ENCODE results near the gene FAM118B.
A peak's percentile ranks its signal among the peaks of the same experiment; 100 is the strongest.

FAM118B gene

DNA sequence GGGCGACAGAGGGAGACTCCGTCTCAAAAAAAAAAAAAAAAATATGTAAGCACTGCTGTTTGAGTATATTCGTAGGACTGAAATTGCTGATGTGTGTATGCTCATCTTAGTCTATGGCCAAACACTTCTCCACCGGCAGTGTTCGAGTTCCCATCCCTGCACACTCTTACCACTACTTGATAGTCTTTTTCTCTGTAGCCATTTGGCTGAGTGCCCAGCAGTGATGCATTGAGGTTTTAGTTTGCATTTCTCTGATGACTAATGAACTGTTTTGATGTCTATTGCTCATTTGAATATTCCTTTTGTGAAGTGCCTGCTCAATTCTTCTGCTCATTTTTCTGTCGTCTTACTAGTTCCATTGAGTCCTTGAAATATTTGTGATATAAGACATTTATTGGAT is 73.2 kb downstream of the FAM118B start:
- Histone ChIP-seq H3K36me3 (peaks cover 22% of the 10 kb centered on the region), H3K4me3 (ENCODE audit: low read depth in 1 of 2, low read length in 1 of 2) (peak overlapping the region; percentile 85 to 90), H3K27ac (peak overlapping the region; percentile 99), H3K27me3 (no peaks in the 10 kb centered on the region), H3K9me3 (no peaks in the 10 kb centered on the region), H3K4me1 (ENCODE audit: control insufficient read depth in 1 of 2, insufficient read depth in 1 of 2, low read depth in 1 of 2, low read length in 1 of 2) (peaks cover 48 to 50% of the 10 kb centered on the region in 2 experiments)
- TF ChIP-seq, protein P1, sequence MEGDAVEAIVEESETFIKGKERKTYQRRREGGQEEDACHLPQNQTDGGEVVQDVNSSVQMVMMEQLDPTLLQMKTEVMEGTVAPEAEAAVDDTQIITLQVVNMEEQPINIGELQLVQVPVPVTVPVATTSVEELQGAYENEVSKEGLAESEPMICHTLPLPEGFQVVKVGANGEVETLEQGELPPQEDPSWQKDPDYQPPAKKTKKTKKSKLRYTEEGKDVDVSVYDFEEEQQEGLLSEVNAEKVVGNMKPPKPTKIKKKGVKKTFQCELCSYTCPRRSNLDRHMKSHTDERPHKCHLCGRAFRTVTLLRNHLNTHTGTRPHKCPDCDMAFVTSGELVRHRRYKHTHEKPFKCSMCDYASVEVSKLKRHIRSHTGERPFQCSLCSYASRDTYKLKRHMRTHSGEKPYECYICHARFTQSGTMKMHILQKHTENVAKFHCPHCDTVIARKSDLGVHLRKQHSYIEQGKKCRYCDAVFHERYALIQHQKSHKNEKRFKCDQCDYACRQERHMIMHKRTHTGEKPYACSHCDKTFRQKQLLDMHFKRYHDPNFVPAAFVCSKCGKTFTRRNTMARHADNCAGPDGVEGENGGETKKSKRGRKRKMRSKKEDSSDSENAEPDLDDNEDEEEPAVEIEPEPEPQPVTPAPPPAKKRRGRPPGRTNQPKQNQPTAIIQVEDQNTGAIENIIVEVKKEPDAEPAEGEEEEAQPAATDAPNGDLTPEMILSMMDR (IDR thresholded peaks at IDR 0.05): no peak

DNA sequence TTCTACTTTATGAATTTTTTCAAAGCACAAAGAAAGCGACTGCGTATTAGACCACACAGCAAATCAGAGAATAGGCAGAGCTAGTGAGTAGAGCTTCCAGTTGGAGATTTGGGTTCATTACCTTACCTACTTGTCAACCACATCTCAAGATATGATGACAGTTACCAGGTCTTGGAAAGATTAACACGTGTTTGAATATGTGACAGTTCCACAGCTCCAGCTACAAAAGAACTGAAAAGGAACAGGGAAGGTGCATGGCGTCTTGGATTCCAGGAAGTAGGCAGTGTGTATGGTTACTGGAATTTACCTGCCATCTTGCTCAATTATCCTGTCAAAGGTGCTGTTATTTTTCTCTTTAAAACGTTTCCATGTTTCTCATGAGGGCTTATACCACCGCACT is 76.7 kb downstream of the FAM118B start:
- peak overlapping the region; percentile 0 for H3K27ac ChIP-seq
- H3K36me3 ChIP-seq: peaks cover 54% of the 10 kb centered on the region
- no peak overlapping the region for H3K4me3 ChIP-seq (ENCODE audit: low read depth in 1 of 2, low read length in 1 of 2)
- no peaks in the 10 kb centered on the region for H3K27me3 ChIP-seq
- peaks cover 19 to 20% of the 10 kb centered on the region in 2 experiments for H3K4me1 ChIP-seq (ENCODE audit: control insufficient read depth in 1 of 2, insufficient read depth in 1 of 2, low read depth in 1 of 2, low read length in 1 of 2)
- TF ChIP-seq, protein P1 (IDR thresholded peaks at IDR 0.05): no peak
- no peaks in the 10 kb centered on the region for H3K9me3 ChIP-seq

DNA sequence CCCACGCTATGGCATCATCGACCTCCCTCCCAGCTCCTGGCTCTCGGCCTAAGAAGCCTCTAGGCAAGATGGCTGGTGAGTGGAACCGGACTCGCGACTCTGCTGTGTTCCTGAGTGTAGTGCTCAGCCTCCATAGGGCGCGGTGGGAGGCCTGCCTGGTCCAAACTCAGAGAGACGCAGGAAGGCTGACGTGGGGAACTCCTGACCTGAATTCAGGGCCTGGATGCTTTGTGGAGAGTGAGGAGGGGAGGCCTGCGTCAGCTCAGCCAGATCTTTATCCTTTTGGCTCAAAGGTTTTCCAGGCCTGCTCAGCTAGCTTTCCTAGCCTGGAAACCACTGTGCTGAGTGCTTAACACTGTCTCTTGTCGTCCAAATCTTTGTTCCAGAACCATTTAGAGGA is 79.3 kb downstream of the FAM118B start:
- H3K4me1 ChIP-seq (ENCODE audit: control insufficient read depth in 1 of 2, insufficient read depth in 1 of 2, low read depth in 1 of 2, low read length in 1 of 2): peaks cover 0 to 4% of the 10 kb centered on the region in 2 experiments
- H3K27ac ChIP-seq: no peak overlapping the region
- no peaks in the 10 kb centered on the region for H3K27me3 ChIP-seq
- TF ChIP-seq, protein P1 (IDR thresholded peaks at IDR 0.05): no peak
- H3K36me3 ChIP-seq: peaks cover 81% of the 10 kb centered on the region
- H3K4me3 ChIP-seq (ENCODE audit: low read depth in 1 of 2, low read length in 1 of 2): no peak overlapping the region
- no peaks in the 10 kb centered on the region for H3K9me3 ChIP-seq

DNA sequence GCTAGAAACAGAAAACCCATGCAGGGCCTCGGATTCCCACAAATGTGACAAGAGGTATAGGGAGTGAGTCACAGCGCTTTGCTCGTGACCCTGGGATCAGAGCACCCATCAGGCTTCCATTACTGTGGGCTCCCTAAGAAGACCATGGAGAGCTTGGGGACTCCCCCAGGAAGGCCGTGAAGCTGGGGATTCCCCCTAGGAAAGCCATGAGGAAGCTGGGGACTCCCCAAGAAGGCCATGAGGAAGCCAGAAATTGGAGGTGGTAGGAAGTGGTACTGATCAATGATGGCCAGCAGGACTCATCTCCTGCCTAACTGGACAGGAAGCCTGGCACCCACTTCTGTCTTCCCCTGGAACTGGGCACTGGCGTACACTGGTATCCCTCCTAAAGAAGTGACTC is 82.1 kb downstream of the FAM118B start:
- Histone ChIP-seq H3K9me3 (no peaks in the 10 kb centered on the region), H3K36me3 (peaks cover 90% of the 10 kb centered on the region), H3K27ac (peak overlapping the region; percentile 32), H3K27me3 (no peaks in the 10 kb centered on the region), H3K4me3 (ENCODE audit: low read depth in 1 of 2, low read length in 1 of 2) (no peak overlapping the region), H3K4me1 (ENCODE audit: control insufficient read depth in 1 of 2, insufficient read depth in 1 of 2, low read depth in 1 of 2, low read length in 1 of 2) (peaks cover 0 to 4% of the 10 kb centered on the region in 2 experiments)
- TF ChIP-seq, protein P1 (IDR thresholded peaks at IDR 0.05): no peak

DNA sequence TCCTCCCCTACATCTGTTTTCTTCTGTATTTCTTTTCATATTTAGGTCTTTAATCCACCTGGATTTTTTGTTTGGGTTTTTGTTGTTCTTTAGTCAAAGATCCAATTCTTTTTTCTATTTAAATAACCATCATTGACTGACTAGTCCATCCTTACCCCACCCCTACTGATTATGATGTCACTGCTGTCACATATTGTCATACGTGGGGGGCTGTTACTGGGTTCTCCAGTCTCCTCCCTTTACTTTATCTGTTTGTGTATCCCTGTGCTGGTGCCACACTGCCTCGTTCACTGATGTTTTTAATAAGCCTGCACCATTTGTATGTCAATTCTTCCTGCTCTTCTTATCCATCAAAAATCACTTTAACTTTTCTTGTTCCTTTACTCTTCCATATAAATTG is 85.4 kb downstream of the FAM118B start:
- H3K36me3 ChIP-seq: peaks cover 78% of the 10 kb centered on the region
- H3K4me3 ChIP-seq (ENCODE audit: low read depth in 1 of 2, low read length in 1 of 2): no peak overlapping the region
- H3K9me3 ChIP-seq: no peaks in the 10 kb centered on the region
- TF ChIP-seq, protein P1 (IDR thresholded peaks at IDR 0.05): no peak
- peaks cover 0 to 4% of the 10 kb centered on the region in 2 experiments for H3K4me1 ChIP-seq (ENCODE audit: control insufficient read depth in 1 of 2, insufficient read depth in 1 of 2, low read depth in 1 of 2, low read length in 1 of 2)
- no peak overlapping the region for H3K27ac ChIP-seq
- H3K27me3 ChIP-seq: no peaks in the 10 kb centered on the region
